ENCODE results near the gene NOL12.

NOL12 gene

GRCh38 chr22:37725551-37726240 is 39.6 kb downstream of the NOL12 start:
- no peak for DNase-seq
- no peaks in the 10 kb centered on the region for H3K79me1 ChIP-seq (replicated peaks; ENCODE audit: low read length, poor library complexity, severe bottlenecking)
- no peak overlapping the region for H3K23ac ChIP-seq (ENCODE audit: low read length in 2 of 2)
- H2BK5ac ChIP-seq (ENCODE audit: low read depth, low read length, poor library complexity, severe bottlenecking), result no peak overlapping the region
- H3K9me3 ChIP-seq (ENCODE audit: control insufficient read depth, low read length), result no peaks in the 10 kb centered on the region
- H3K18ac ChIP-seq (ENCODE audit: low read depth in 1 of 2, low read length in 2 of 2), result no peak overlapping the region
- H2BK120ac ChIP-seq (ENCODE audit: low read depth, low read length), result no peak overlapping the region
- WGBS, result 96% methylated on average over 25 of the region's 25 CpGs
- no peak overlapping the region for H2BK12ac ChIP-seq (ENCODE audit: low read length in 2 of 2)
- H3K27me3 ChIP-seq (ENCODE audit: control insufficient read depth in 1 of 2, insufficient read depth in 1 of 2, low read length in 2 of 2), result no peaks in the 10 kb centered on the region
- H3K36me3 ChIP-seq (ENCODE audit: control insufficient read depth in 1 of 2, insufficient read depth in 2 of 2, low read depth in 1 of 2, low read length in 2 of 2), result peaks cover 0 to 7% of the 10 kb centered on the region in 2 experiments
- no peak overlapping the region for H3K14ac ChIP-seq (ENCODE audit: low read length in 2 of 2)
- H3K4ac ChIP-seq (ENCODE audit: low read depth in 1 of 2, low read length in 2 of 2), result no peak overlapping the region
- peaks cover 8% of the 10 kb centered on the region for H3K4me1 ChIP-seq (ENCODE audit: control insufficient read depth, insufficient read depth, low read depth, low read length)
- H3K4me3 ChIP-seq (ENCODE audit: insufficient read depth in 1 of 2, low read depth in 1 of 2, low read length in 2 of 2), result no peak overlapping the region
- H3K4me2 ChIP-seq (ENCODE audit: low read length, poor library complexity, severe bottlenecking), result no peak overlapping the region
- no peak overlapping the region for H4K91ac ChIP-seq (ENCODE audit: low read length)
- H2BK15ac ChIP-seq (ENCODE audit: low read depth, poor library complexity, severe bottlenecking), result no peak overlapping the region
- no peak overlapping the region for H2AK5ac ChIP-seq (ENCODE audit: low read length, severe bottlenecking)
- H4K8ac ChIP-seq (ENCODE audit: low read length), result no peak overlapping the region
- H3K27ac ChIP-seq (ENCODE audit: low read length, poor library complexity, severe bottlenecking), result no peak overlapping the region
- no peak overlapping the region for H3K9ac ChIP-seq (ENCODE audit: low read length)
- H2AFZ ChIP-seq (ENCODE audit: low read depth, low read length), result no peak overlapping the region

GRCh38 chr22:37726241-37726887 is 40.2 kb downstream of the NOL12 start:
- DNase-seq, result peak; percentile 43
- no peak overlapping the region for H4K8ac ChIP-seq (ENCODE audit: low read length)
- no peak overlapping the region for H3K4me3 ChIP-seq (ENCODE audit: insufficient read depth in 1 of 2, low read depth in 1 of 2, low read length in 2 of 2)
- no peak overlapping the region for H2BK15ac ChIP-seq (ENCODE audit: low read depth, poor library complexity, severe bottlenecking)
- H2BK120ac ChIP-seq (ENCODE audit: low read depth, low read length), result no peak overlapping the region
- H2BK12ac ChIP-seq (ENCODE audit: low read length in 2 of 2), result no peak overlapping the region
- H3K9ac ChIP-seq (ENCODE audit: low read length), result no peak overlapping the region
- H3K27me3 ChIP-seq (ENCODE audit: control insufficient read depth in 1 of 2, insufficient read depth in 1 of 2, low read length in 2 of 2), result no peaks in the 10 kb centered on the region
- no peak overlapping the region for H3K14ac ChIP-seq (ENCODE audit: low read length in 2 of 2)
- H2BK5ac ChIP-seq (ENCODE audit: low read depth, low read length, poor library complexity, severe bottlenecking), result no peak overlapping the region
- no peak overlapping the region for H2AK5ac ChIP-seq (ENCODE audit: low read length, severe bottlenecking)
- WGBS, result 93% methylated on average over 20 of the region's 20 CpGs
- peaks cover 8% of the 10 kb centered on the region for H3K4me1 ChIP-seq (ENCODE audit: control insufficient read depth, insufficient read depth, low read depth, low read length)
- no peak overlapping the region for H3K23ac ChIP-seq (ENCODE audit: low read length in 2 of 2)
- H3K9me3 ChIP-seq (ENCODE audit: control insufficient read depth, low read length), result no peaks in the 10 kb centered on the region
- H3K79me1 ChIP-seq (replicated peaks; ENCODE audit: low read length, poor library complexity, severe bottlenecking), result no peaks in the 10 kb centered on the region
- H3K18ac ChIP-seq (ENCODE audit: low read depth in 1 of 2, low read length in 2 of 2), result no peak overlapping the region
- no peak overlapping the region for H3K27ac ChIP-seq (ENCODE audit: low read length, poor library complexity, severe bottlenecking)
- H3K4ac ChIP-seq (ENCODE audit: low read depth in 1 of 2, low read length in 2 of 2), result no peak overlapping the region
- no peak overlapping the region for H2AFZ ChIP-seq (ENCODE audit: low read depth, low read length)
- no peak overlapping the region for H3K4me2 ChIP-seq (ENCODE audit: low read length, poor library complexity, severe bottlenecking)
- H4K91ac ChIP-seq (ENCODE audit: low read length), result no peak overlapping the region
- H3K36me3 ChIP-seq (ENCODE audit: control insufficient read depth in 1 of 2, insufficient read depth in 2 of 2, low read depth in 1 of 2, low read length in 2 of 2), result peaks cover 0 to 7% of the 10 kb centered on the region in 2 experiments

GRCh38 chr22:37728620-37729019 is 42.5 kb downstream of the NOL12 start:
- H2BK12ac ChIP-seq (ENCODE audit: low read length in 2 of 2), result no peak overlapping the region

GRCh38 chr22:37731804-37732471 is 45.8 kb downstream of the NOL12 start:
- H3K18ac ChIP-seq (ENCODE audit: low read depth in 1 of 2, low read length in 2 of 2), result no peak overlapping the region
- H2BK120ac ChIP-seq (ENCODE audit: low read depth, low read length), result no peak overlapping the region
- no peaks in the 10 kb centered on the region for H3K36me3 ChIP-seq (ENCODE audit: control insufficient read depth in 1 of 2, insufficient read depth in 2 of 2, low read depth in 1 of 2, low read length in 2 of 2)
- H4K8ac ChIP-seq (ENCODE audit: low read length), result no peak overlapping the region
- no peak overlapping the region for H2BK15ac ChIP-seq (ENCODE audit: low read depth, poor library complexity, severe bottlenecking)
- H3K4me1 ChIP-seq (ENCODE audit: control insufficient read depth, insufficient read depth, low read depth, low read length), result peaks cover 6% of the 10 kb centered on the region
- H2AFZ ChIP-seq (ENCODE audit: low read depth, low read length), result no peak overlapping the region
- no peak overlapping the region for H3K4ac ChIP-seq (ENCODE audit: low read depth in 1 of 2, low read length in 2 of 2)
- no peak overlapping the region for H3K23ac ChIP-seq (ENCODE audit: low read length in 2 of 2)
- H3K9ac ChIP-seq (ENCODE audit: low read length), result no peak overlapping the region
- no peaks in the 10 kb centered on the region for H3K27me3 ChIP-seq (ENCODE audit: control insufficient read depth in 1 of 2, insufficient read depth in 1 of 2, low read length in 2 of 2)
- H3K4me3 ChIP-seq (ENCODE audit: insufficient read depth in 1 of 2, low read depth in 1 of 2, low read length in 2 of 2), result no peak overlapping the region
- no peak overlapping the region for H3K14ac ChIP-seq (ENCODE audit: low read length in 2 of 2)
- H2AK5ac ChIP-seq (ENCODE audit: low read length, severe bottlenecking), result no peak overlapping the region
- no peak overlapping the region for H3K4me2 ChIP-seq (ENCODE audit: low read length, poor library complexity, severe bottlenecking)
- H3K79me1 ChIP-seq (replicated peaks; ENCODE audit: low read length, poor library complexity, severe bottlenecking), result no peaks in the 10 kb centered on the region
- H3K9me3 ChIP-seq (ENCODE audit: control insufficient read depth, low read length), result no peaks in the 10 kb centered on the region
- no peak overlapping the region for H3K27ac ChIP-seq (ENCODE audit: low read length, poor library complexity, severe bottlenecking)
- no peak overlapping the region for H2BK12ac ChIP-seq (ENCODE audit: low read length in 2 of 2)
- WGBS, result 96% methylated on average over 12 of the region's 13 CpGs
- no peak overlapping the region for H4K91ac ChIP-seq (ENCODE audit: low read length)
- H2BK5ac ChIP-seq (ENCODE audit: low read depth, low read length, poor library complexity, severe bottlenecking), result no peak overlapping the region
- no peak for DNase-seq

More at GRCh38 chr22:37728620-37729019, 42.5 kb downstream of the NOL12 start:
- H3K36me3 ChIP-seq (ENCODE audit: control insufficient read depth in 1 of 2, insufficient read depth in 2 of 2, low read depth in 1 of 2, low read length in 2 of 2), result peaks cover 0 to under 1% of the 10 kb centered on the region in 2 experiments
- H3K27me3 ChIP-seq (ENCODE audit: control insufficient read depth in 1 of 2, insufficient read depth in 1 of 2, low read length in 2 of 2), result no peaks in the 10 kb centered on the region
- no peak overlapping the region for H3K4ac ChIP-seq (ENCODE audit: low read depth in 1 of 2, low read length in 2 of 2)
- no peak overlapping the region for H3K27ac ChIP-seq (ENCODE audit: low read length, poor library complexity, severe bottlenecking)
- no peaks in the 10 kb centered on the region for H3K9me3 ChIP-seq (ENCODE audit: control insufficient read depth, low read length)
- H3K79me1 ChIP-seq (replicated peaks; ENCODE audit: low read length, poor library complexity, severe bottlenecking), result no peaks in the 10 kb centered on the region
- DNase-seq, result no peak
- peaks cover 7% of the 10 kb centered on the region for H3K4me1 ChIP-seq (ENCODE audit: control insufficient read depth, insufficient read depth, low read depth, low read length)
- H3K23ac ChIP-seq (ENCODE audit: low read length in 2 of 2), result no peak overlapping the region
- H3K18ac ChIP-seq (ENCODE audit: low read depth in 1 of 2, low read length in 2 of 2), result no peak overlapping the region
- no peak overlapping the region for H2AK5ac ChIP-seq (ENCODE audit: low read length, severe bottlenecking)
- no peak overlapping the region for H4K8ac ChIP-seq (ENCODE audit: low read length)
- H3K4me3 ChIP-seq (ENCODE audit: insufficient read depth in 1 of 2, low read depth in 1 of 2, low read length in 2 of 2), result no peak overlapping the region
- H3K14ac ChIP-seq (ENCODE audit: low read length in 2 of 2), result no peak overlapping the region
- no peak overlapping the region for H2BK5ac ChIP-seq (ENCODE audit: low read depth, low read length, poor library complexity, severe bottlenecking)
- no peak overlapping the region for H2AFZ ChIP-seq (ENCODE audit: low read depth, low read length)
- 100% methylated on average over 1 of the region's 1 CpG for WGBS
- H4K91ac ChIP-seq (ENCODE audit: low read length), result no peak overlapping the region
- H2BK120ac ChIP-seq (ENCODE audit: low read depth, low read length), result no peak overlapping the region
- H3K4me2 ChIP-seq (ENCODE audit: low read length, poor library complexity, severe bottlenecking), result no peak overlapping the region
- peak overlapping the region; percentile 52 for H3K9ac ChIP-seq (ENCODE audit: low read length)
- no peak overlapping the region for H2BK15ac ChIP-seq (ENCODE audit: low read depth, poor library complexity, severe bottlenecking)
